GM12878 (cell line): ENCODE measurements around the gene RASIP1.

Experiments
- EZH2 ChIP-seq: IDR thresholded peaks from 2 replicates; pipeline ENCODE4 v1.6.1; 2012; ENCODE audit warnings: low read depth, mild to moderate bottlenecking, control low read depth, inconsistent platforms, low read length, borderline replicate concordance; ENCODE audit not compliant: control insufficient read depth
- IKZF1 ChIP-seq: fragments of 450-650 bp; conservative IDR thresholded peaks from 2 replicates; pipeline ENCODE4 v1.6.1; 2017; ENCODE audit warnings: antibody characterized with exemption, mild to moderate bottlenecking
- TF ChIP-seq, protein P1 (sequence below): fragments of 450-650 bp; IDR thresholded peaks from 2 replicates; pipeline ENCODE4 v1.6.1; 2018; ENCODE audit warnings: borderline replicate concordance, mild to moderate bottlenecking; ENCODE audit not compliant: partially characterized antibody
- TF ChIP-seq, protein P2 (sequence below), 3 experiments: IDR thresholded peaks in 2 of 3; conservative IDR thresholded peaks in 1 of 3; 2 replicates each; pipeline ENCODE4 v1.5.1; 2011; ENCODE audit warnings: low read depth in 3 of 3, low read length in 3 of 3, mild to moderate bottlenecking in 3 of 3, control low read depth in 2 of 3, moderate library complexity in 2 of 3, inconsistent platforms in 1 of 3, mixed read lengths in 1 of 3; ENCODE audit not compliant: control insufficient read depth in 2 of 3, insufficient read depth in 1 of 3; ENCODE audit errors: extremely low read depth in 1 of 3

DNA sequence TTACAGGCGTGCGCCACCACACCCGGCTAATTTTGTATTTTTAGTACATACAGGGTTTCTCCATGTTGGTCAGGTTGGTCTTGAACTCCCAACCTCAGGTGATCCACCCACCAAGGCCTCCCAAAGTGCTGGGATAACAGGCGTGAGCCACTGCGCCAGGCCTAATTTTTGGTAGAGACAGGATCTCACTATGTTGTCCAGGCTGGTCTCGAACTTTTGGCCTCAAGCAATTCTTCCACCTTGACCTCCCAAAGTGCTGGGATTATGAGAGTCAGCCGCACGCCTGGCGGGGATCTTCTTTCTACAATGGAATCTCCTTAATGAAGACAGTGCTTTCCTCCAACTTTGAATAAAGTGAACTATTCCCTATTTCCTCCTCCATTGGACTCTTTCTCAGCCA lies 5.8 kb downstream of the RASIP1 start:
- TF ChIP-seq EZH2 (no peak), IKZF1 (no peak)
- TF ChIP-seq, protein P1, sequence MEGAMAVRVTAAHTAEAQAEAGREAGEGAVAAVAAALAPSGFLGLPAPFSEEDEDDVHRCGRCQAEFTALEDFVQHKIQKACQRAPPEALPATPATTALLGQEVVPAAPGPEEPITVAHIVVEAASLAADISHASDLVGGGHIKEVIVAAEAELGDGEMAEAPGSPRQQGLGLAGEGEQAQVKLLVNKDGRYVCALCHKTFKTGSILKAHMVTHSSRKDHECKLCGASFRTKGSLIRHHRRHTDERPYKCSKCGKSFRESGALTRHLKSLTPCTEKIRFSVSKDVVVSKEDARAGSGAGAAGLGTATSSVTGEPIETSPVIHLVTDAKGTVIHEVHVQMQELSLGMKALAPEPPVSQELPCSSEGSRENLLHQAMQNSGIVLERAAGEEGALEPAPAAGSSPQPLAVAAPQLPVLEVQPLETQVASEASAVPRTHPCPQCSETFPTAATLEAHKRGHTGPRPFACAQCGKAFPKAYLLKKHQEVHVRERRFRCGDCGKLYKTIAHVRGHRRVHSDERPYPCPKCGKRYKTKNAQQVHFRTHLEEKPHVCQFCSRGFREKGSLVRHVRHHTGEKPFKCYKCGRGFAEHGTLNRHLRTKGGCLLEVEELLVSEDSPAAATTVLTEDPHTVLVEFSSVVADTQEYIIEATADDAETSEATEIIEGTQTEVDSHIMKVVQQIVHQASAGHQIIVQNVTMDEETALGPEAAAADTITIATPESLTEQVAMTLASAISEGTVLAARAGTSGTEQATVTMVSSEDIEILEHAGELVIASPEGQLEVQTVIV: no peak
- TF ChIP-seq, protein P2, sequence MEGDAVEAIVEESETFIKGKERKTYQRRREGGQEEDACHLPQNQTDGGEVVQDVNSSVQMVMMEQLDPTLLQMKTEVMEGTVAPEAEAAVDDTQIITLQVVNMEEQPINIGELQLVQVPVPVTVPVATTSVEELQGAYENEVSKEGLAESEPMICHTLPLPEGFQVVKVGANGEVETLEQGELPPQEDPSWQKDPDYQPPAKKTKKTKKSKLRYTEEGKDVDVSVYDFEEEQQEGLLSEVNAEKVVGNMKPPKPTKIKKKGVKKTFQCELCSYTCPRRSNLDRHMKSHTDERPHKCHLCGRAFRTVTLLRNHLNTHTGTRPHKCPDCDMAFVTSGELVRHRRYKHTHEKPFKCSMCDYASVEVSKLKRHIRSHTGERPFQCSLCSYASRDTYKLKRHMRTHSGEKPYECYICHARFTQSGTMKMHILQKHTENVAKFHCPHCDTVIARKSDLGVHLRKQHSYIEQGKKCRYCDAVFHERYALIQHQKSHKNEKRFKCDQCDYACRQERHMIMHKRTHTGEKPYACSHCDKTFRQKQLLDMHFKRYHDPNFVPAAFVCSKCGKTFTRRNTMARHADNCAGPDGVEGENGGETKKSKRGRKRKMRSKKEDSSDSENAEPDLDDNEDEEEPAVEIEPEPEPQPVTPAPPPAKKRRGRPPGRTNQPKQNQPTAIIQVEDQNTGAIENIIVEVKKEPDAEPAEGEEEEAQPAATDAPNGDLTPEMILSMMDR (IDR thresholded peaks at IDR 0.05 in 2 of 3, conservative IDR thresholded peaks at IDR 0.05 in 1 of 3; ENCODE audit: control insufficient read depth in 2 of 3, extremely low read depth in 1 of 3, insufficient read depth in 1 of 3, low read depth in 3 of 3, low read length in 3 of 3): no peak
